Measurements from ENCODE around the gene SGCD. TPM values are rescaled to one million over a fixed set of nuclear protein-coding genes. Genes with fewer than 3 reads are reported as not detected.

SGCD gene
- total and polyA plus RNA-seq, 2 of the 4 experiments (the other 2 are of a cell fraction): 5.8 to 10.6 TPM

DNA sequence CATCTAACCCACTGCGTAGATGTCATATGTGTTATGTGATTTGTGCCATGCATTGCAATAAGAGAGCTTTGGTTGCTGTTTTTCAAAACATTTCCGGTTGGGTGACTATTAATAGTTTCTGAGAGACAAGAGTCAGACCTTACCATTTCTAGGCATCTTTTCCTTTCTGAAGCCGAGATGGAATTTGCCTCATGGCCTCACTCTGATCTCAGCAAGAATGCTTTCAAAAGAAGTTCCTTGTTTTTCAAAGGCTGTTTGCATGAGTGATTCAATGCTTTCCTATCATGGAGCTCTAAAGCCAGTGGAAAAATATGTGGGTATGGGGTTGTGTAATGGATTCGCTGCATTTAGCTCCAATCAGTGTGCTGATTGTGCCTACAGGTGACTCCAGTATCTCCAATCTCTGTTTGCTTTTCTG, 320.1 kb downstream of the SGCD start:
- Histone ChIP-seq H3K14ac (replicated peaks; ENCODE audit: low read depth, low read length) (no peak overlapping the region), H3K27ac (ENCODE audit: insufficient read depth, low read length) (no peak overlapping the region), H4K91ac (ENCODE audit: insufficient read depth, low read depth, low read length) (no peak overlapping the region), H2BK5ac (ENCODE audit: low read depth, low read length, poor library complexity, severe bottlenecking) (no peak overlapping the region), H3K79me1 (ENCODE audit: low read depth in 1 of 2, low read length in 2 of 2) (no peaks in the 10 kb centered on the region), H3K18ac (ENCODE audit: low read depth, low read length) (no peak overlapping the region), H4K5ac (ENCODE audit: low read depth, low read length) (no peak overlapping the region), H3K9me3 (ENCODE audit: control insufficient read depth, insufficient read depth, low read length) (no peaks in the 10 kb centered on the region), H2BK15ac (ENCODE audit: low read depth, low read length) (no peak overlapping the region), H4K20me1 (ENCODE audit: insufficient read depth, low read length) (no peaks in the 10 kb centered on the region), H3K56ac (ENCODE audit: extremely low read depth, insufficient read depth, low read length) (no peak overlapping the region), H3K4me3 (ENCODE audit: insufficient read depth, low read depth, low read length) (no peak overlapping the region), H2BK120ac (ENCODE audit: low read depth, low read length) (no peak overlapping the region), H3K4me1 (ENCODE audit: control insufficient read depth, insufficient read depth, low read length) (no peaks in the 10 kb centered on the region; the same call in 1 of the 2 replicates), H3K36me3 (ENCODE audit: control insufficient read depth, insufficient read depth, low read length) (no peaks in the 10 kb centered on the region), H4K8ac (ENCODE audit: low read depth in 2 of 2, low read length in 2 of 2) (no peak overlapping the region), H3K27me3 (ENCODE audit: control insufficient read depth, insufficient read depth, low read length) (no peaks in the 10 kb centered on the region), H3K9ac (ENCODE audit: low read depth, low read length) (no peak overlapping the region), H2AK9ac (replicated peaks; ENCODE audit: low read depth, low read length, poor library complexity) (no peak overlapping the region), H3K4ac (ENCODE audit: low read depth, low read length) (no peak overlapping the region), H2AFZ (replicated peaks; ENCODE audit: low read length, poor library complexity) (no peak overlapping the region), H3K23ac (ENCODE audit: low read depth, low read length) (no peak overlapping the region), H2BK20ac (ENCODE audit: low read depth, low read length) (no peak overlapping the region), H2AK5ac (ENCODE audit: low read depth, low read length) (no peak overlapping the region), H3K9me1 (ENCODE audit: insufficient read depth, low read length) (no peaks in the 10 kb centered on the region), H3K4me2 (ENCODE audit: low read depth, low read length) (no peak overlapping the region)
- dilution Hi-C loops (cut with HindIII; ENCODE audit: low sequenced_read_pairs, unreplicated experiment): no loop called here
- WGBS, 2 experiments (ENCODE audit: extremely low coverage in 2 of 2, insufficient read length in 1 of 2): no CpG with 5 or more reads among the region's 4 CpGs
- no TSS peak for BruUV-seq (replicated peaks)
- CTCF ChIA-PET: interaction anchor here (0.6 kb wide), 1 partner anchor 168 kb away, joined by 3 read pairs; no protein-coding TSS in a partner anchor
- in situ Hi-C loops (cut with MboI; ENCODE audit: low sequenced_read_pairs): no loop called here
- DNase-seq: peak; percentile 38
- intact Hi-C loops (cut with micrococcal nuclease): no loop called here
- no peak for TF ChIP-seq FOS (IDR thresholded peaks at IDR 0.05; ENCODE audit: low read depth, low read length)
- TF ChIP-seq POLR2A (IDR thresholded peaks at IDR 0.05; ENCODE audit: low read depth, low read length): no peak
- no peak for TF ChIP-seq CTCF (conservative IDR thresholded peaks at IDR 0.05; ENCODE audit: low read depth, low read length)
- no peak for TF ChIP-seq MAFK (IDR thresholded peaks at IDR 0.05; ENCODE audit: low read depth, low read length)
- no peak for TF ChIP-seq RCOR1 (IDR thresholded peaks at IDR 0.05; ENCODE audit: insufficient replicate concordance, low read length)
- TF ChIP-seq MXI1 (IDR thresholded peaks at IDR 0.05; ENCODE audit: borderline replicate concordance, low read depth, low read length): no peak
- no peak for TF ChIP-seq SMC3 (IDR thresholded peaks at IDR 0.05; ENCODE audit: low read depth, low read length)
- TF ChIP-seq RFX5 (IDR thresholded peaks at IDR 0.05; ENCODE audit: low read depth, low read length): no peak
- no peak for TF ChIP-seq BHLHE40 (IDR thresholded peaks at IDR 0.05; ENCODE audit: low read depth, low read length)
- ATAC-seq (ENCODE audit: low read depth): peak; percentile 49; the same call in 1 of the 2 replicates
- POLR2A ChIA-PET (ENCODE audit: unreplicated experiment): no interaction called here

All from IMR-90 (cell line).